Transverse colon (tissue), 3 donors: ENCODE measurements around the gene LRSAM1.

Source experiments
- CTCF ChIP-seq, 5 experiments: fragments of 200-600 bp in 3 of 5; fragments of 450-650 bp in 2 of 5; sonication (generic) in 3 of 5; IDR thresholded peaks; 1 replicate in 2 of 5; 2 replicates in 3 of 5; pipeline ENCODE4 v1.5.1; 2016 to 2017; ENCODE audit warnings: antibody characterized with exemption in 5 of 5, inconsistent platforms in 3 of 5, mild to moderate bottlenecking in 2 of 5, moderate library complexity in 1 of 5
- EP300 ChIP-seq: sonication (generic); formaldehyde crosslinking; IDR thresholded peaks from one replicate; pipeline ENCODE4 v1.6.1; 2017; ENCODE audit warnings: antibody characterized with exemption, low read depth
- POLR2A ChIP-seq: fragments of 450-650 bp; IDR thresholded peaks from one replicate; pipeline ENCODE4 v1.6.1; 2016; ENCODE audit warnings: antibody characterized with exemption, mild to moderate bottlenecking, moderate library complexity

- TF ChIP-seq CTCF (IDR thresholded peaks at IDR 0.05): no peak
- TF ChIP-seq EP300: no peak
- TF ChIP-seq POLR2A: no peak
Measured at GRCh38 chr9:127550751-127551150, 99.4 kb downstream of the LRSAM1 start.
